HUES6 (cell line): ENCODE data around the gene CCDC34.

Experiments
- H3K27ac ChIP-seq: 2 replicates; pipeline ENCODE4 v1.7.0; 2013; ENCODE audit warnings: low read depth, mild to moderate bottlenecking, low read length, inconsistent platforms
- H3K27me3 ChIP-seq: 2 replicates; pipeline ENCODE4 v1.6.1; 2013; ENCODE audit warnings: low read length; ENCODE audit not compliant: control insufficient read depth, insufficient read depth
- H3K36me3 ChIP-seq: 2 replicates; pipeline ENCODE4 v1.6.1; 2013; ENCODE audit warnings: low read length; ENCODE audit not compliant: control insufficient read depth, insufficient read depth
- H3K4me1 ChIP-seq: 2 replicates; pipeline ENCODE4 v1.6.1; 2013; ENCODE audit warnings: low read length; ENCODE audit not compliant: control insufficient read depth, insufficient read depth
- H3K4me3 ChIP-seq: 2 replicates; pipeline ENCODE4 v1.5.1; 2013; ENCODE audit warnings: low read depth, low read length
- H3K9ac ChIP-seq: one replicate; pipeline ENCODE4 v1.6.1; 2013; ENCODE audit warnings: mild to moderate bottlenecking, low read length
- H3K9me3 ChIP-seq: 2 replicates; pipeline ENCODE4 v1.6.1; 2013; ENCODE audit warnings: low read depth, low read length; ENCODE audit not compliant: control insufficient read depth, insufficient read depth

CCDC34 gene

DNA sequence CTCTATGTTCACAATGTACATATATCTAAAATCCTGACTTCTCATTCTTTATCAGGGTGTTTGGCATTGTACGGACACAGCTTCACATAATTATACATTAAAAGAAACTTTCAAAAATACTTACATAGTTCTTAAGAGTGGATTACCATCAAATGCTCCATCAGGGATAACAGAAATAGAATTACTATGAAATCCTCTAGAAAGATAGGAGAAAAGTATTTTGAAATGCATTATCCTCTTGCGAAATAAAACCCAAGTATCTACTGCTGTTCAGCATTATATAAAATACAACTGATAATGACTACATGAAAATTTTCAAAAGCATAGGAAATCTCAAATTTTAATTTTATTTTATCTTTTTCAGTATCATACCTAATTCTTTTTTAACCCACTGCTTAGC lies 17.8 kb upstream of the CCDC34 start:
- H3K9me3 ChIP-seq = no peaks in the 10 kb centered on the region
- H3K27ac ChIP-seq = no peak overlapping the region

DNA sequence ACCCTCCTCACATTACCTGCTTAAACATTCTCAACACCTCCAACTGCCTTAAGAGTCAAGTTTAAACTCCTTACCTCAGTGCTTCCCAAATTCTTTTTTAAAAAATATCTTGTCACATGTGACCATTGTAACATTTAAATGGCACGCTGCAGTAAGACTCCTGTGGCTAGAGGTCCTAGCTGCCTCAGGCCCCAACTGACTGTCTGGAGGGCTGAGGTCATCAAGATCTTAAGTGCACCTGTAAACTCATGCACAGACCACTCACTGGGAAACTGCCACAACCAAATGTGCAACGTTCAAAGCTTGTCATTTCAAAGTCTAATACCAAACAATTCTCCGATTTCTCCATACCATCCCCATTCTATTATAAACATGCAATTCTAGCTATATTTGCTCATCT lies 16.4 kb upstream of the CCDC34 start:
- Histone ChIP-seq H3K36me3 (peaks cover 81% of the 10 kb centered on the region), H3K4me1 (0 out of 2 replicates have a peak, but pooled peaks cover 2% of the 10 kb centered on the region), H3K9me3 (no peaks in the 10 kb centered on the region), H3K4me3 (no peak overlapping the region), H3K27me3 (no peaks in the 10 kb centered on the region), H3K27ac (no peak overlapping the region), H3K9ac (no peak overlapping the region)

More for the DNA sequence above, 17.8 kb upstream of the CCDC34 start:
- Histone ChIP-seq H3K36me3 (peaks cover 82% of the 10 kb centered on the region), H3K4me1 (no peaks in the 10 kb centered on the region), H3K27me3 (no peaks in the 10 kb centered on the region), H3K9ac (no peak overlapping the region), H3K4me3 (no peak overlapping the region)

DNA sequence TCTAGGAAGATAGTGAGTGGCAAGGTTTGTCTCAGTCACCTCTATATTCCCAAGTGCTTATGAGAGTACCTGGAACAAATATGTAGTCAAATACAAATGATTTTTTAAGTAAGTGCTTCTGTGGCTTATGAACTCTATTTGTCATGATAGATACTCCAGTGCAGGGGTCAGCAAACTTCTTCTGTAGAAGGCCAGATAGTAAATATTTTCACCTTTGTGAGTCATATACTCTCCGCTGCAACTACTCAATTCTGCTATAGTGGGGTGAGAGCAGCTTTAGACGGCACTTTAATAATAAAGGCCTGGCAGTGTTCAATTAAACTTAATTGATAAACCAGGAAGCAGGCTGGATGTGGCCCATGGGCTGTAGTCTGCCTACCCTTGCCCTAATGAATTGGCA lies 12.4 kb upstream of the CCDC34 start:
- H3K36me3 ChIP-seq = peaks cover 88% of the 10 kb centered on the region
- no peak overlapping the region for H3K27ac ChIP-seq
- no peak overlapping the region for H3K4me3 ChIP-seq
- H3K9me3 ChIP-seq = no peaks in the 10 kb centered on the region
- H3K27me3 ChIP-seq = no peaks in the 10 kb centered on the region
- no peak overlapping the region for H3K9ac ChIP-seq
- peaks cover 6% of the 10 kb centered on the region; the same call in 1 of the 2 replicates for H3K4me1 ChIP-seq

DNA sequence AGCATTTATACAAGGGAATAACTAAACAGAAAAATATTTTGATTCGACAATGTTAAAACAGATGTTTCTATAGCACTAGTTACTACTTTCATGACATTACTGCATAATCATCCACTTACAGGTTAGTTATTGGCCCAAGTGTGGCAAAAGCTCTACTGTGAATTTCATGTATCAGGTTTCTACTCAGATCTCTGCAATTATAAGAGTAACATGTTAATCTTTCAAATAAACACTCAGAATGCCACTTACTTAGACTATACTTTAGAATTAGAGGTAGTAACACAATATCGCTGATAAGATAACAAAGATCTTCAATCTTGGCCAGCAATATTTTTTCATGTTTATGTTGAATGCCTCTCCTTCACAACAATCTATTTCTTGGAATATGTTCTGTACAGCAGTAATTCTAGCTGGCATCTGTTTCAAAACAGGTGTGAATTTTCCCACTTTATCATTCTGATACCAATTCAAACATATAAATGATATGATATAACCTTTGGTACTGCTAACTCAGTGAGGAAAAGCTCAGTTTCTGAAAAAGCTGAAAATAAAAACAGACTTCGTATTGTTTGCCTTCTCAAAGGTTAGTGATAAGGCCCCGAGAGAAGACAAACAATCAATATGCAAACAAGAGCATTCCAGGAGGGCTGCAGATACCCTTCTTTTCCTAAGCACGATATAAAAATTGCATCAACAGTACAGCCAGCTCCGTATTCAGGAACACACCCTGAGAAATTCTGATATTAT lies 11.0 kb upstream of the CCDC34 start:
- no peak overlapping the region for H3K4me3 ChIP-seq
- no peaks in the 10 kb centered on the region for H3K27me3 ChIP-seq
- H3K4me1 ChIP-seq = peaks cover 6% of the 10 kb centered on the region; the same call in 1 of the 2 replicates
- peaks cover 83% of the 10 kb centered on the region for H3K36me3 ChIP-seq
- no peak overlapping the region for H3K9ac ChIP-seq
- H3K9me3 ChIP-seq = no peaks in the 10 kb centered on the region
- no peak overlapping the region for H3K27ac ChIP-seq

DNA sequence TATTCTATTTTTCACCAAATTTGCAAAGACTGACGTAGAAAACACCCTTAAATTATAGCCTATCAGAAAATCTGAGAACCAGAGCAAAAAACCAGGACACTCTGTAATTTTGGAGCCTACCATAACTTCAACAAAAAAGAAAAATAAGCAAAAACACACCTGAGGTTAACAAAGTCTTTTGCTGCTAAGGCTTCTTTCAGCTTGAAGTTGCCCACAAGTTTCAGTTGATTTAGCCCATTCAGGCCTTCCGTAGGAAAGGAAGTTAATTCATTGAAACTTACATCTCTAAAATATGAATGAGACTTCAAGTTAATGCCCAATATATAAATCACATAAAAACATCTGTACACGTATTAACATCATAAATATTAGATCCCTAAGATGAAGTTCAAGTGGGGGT lies 10.4 kb upstream of the CCDC34 start:
- H3K9me3 ChIP-seq = no peaks in the 10 kb centered on the region
- peaks cover 83% of the 10 kb centered on the region for H3K36me3 ChIP-seq
- peaks cover 6% of the 10 kb centered on the region; the same call in 1 of the 2 replicates for H3K4me1 ChIP-seq
- no peak overlapping the region for H3K9ac ChIP-seq
- no peak overlapping the region for H3K4me3 ChIP-seq
- H3K27ac ChIP-seq = no peak overlapping the region
- no peaks in the 10 kb centered on the region for H3K27me3 ChIP-seq

DNA sequence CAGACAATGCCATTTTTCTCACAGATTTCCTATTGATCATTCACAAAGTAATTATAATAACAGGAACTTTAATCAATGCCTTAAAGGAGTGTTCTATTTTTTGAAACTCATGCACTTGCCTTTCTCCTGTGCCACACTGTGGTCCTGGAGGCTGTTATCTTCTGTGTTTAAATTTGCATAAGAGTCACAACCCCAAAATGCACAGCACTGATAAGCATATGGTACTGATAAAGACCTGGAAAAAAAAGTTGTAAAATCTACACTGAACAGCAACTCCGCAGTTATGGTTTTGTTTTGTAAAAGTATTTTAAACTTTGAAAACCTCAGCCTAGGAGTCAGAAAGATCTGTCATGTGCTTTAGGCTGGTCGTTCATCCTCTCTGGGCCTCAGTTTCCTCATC lies 9.1 kb upstream of the CCDC34 start:
- H3K4me1 ChIP-seq = peaks cover 6% of the 10 kb centered on the region; the same call in 1 of the 2 replicates
- H3K4me3 ChIP-seq = no peak overlapping the region
- H3K9me3 ChIP-seq = no peaks in the 10 kb centered on the region
- H3K27me3 ChIP-seq = no peaks in the 10 kb centered on the region
- H3K9ac ChIP-seq = no peak overlapping the region
- peaks cover 84% of the 10 kb centered on the region for H3K36me3 ChIP-seq
- no peak overlapping the region for H3K27ac ChIP-seq

DNA sequence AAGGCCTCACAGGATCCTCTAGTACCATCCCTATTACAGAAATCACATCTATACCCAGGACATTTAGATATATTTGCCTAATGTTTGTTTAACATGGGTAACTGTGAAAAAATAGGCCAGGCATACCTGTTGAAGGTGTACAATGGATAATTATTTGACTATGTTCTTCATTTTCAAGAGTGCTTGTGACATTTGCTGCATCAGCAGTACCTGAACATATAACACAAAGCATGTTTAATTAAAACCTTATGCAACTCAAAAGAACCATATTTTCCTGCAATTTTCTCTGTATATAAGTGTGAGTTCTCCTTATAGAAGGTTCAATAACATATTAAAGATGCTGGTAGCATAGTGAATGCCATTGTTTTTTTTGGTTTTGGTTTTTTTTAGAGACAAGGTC lies 8.5 kb upstream of the CCDC34 start:
- H3K27me3 ChIP-seq = no peaks in the 10 kb centered on the region
- no peak overlapping the region for H3K27ac ChIP-seq
- peaks cover 6% of the 10 kb centered on the region; the same call in 1 of the 2 replicates for H3K4me1 ChIP-seq
- H3K36me3 ChIP-seq = peaks cover 80% of the 10 kb centered on the region
- H3K4me3 ChIP-seq = no peak overlapping the region
- no peak overlapping the region for H3K9ac ChIP-seq
- H3K9me3 ChIP-seq = no peaks in the 10 kb centered on the region

DNA sequence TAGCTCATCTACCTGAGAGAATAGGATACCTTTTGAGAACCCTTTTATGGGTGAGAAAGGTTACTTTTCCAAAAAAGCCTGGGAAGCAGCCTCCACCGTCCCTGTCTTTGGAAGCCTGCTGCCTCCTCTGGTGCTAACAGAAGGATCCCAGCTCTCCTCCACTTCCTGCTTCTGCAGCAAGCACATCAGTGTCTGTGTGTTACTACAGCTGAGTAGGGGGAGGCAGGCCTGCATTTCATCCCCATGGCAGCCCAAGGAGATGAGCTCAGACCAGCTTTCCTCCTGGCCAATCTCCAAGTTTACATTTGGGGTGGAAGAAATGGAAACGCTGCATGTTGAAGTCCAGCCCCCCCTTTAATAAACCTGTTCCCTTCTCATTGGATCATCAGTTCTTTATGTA lies 7.4 kb upstream of the CCDC34 start:
- Histone ChIP-seq H3K4me3 (no peak overlapping the region), H3K27me3 (no peaks in the 10 kb centered on the region), H3K4me1 (peaks cover 6% of the 10 kb centered on the region; the same call in 1 of the 2 replicates), H3K36me3 (peaks cover 70% of the 10 kb centered on the region), H3K9me3 (no peaks in the 10 kb centered on the region), H3K9ac (no peak overlapping the region), H3K27ac (no peak overlapping the region)

DNA sequence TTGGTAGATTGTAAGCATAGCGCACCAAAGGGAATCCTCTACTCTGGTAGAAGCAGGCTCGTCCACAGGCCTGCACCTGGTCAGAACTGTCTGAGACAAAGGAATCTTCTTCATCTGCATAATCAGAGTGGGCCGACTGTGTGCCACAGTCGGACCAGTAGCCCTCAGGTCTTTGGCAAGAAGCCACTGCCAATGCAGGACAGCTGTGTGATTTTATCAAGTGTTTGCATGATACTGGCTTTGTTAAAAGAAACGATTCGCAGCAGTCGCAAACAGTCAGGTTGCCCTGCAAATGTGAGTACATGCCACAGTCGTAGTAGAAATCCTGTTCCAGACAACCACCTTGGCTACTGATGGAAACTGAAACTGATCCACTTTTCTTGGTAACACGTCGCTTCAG lies 4.9 kb upstream of the CCDC34 start:
- Histone ChIP-seq H3K4me3 (no peak overlapping the region), H3K36me3 (peaks cover 50% of the 10 kb centered on the region), H3K9me3 (no peaks in the 10 kb centered on the region), H3K9ac (no peak overlapping the region), H3K27me3 (no peaks in the 10 kb centered on the region), H3K4me1 (peaks cover 9% of the 10 kb centered on the region; the same call in 1 of the 2 replicates), H3K27ac (no peak overlapping the region)

DNA sequence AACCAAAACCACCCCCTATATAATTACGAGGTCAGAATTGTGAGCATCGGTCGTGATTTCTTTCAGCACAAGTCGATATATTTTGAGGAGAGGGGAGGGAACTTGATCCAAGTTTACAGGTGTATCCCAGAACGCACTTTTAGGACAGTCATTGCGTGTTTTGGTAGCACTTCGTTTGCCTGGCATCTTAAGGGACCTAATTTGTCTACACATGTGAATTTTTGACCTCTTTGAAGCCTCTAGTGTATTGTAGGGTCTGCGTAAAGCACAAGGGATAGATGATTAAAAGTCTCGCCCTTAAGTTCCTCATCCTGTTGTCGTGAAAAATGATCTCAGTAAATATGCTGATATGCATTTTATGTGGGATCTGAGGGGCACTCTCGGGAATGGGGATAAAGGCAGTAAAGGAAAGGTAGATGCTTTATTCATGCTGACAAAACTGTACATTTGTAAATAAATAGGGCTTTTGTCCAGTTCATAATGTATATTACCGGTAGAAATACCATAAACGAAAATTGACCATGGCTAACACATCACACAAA lies 632 bp upstream of the CCDC34 start:
- Histone ChIP-seq H3K27ac (no peak overlapping the region), H3K9ac (peak overlapping the region; percentile 41), H3K4me1 (peaks cover 20% of the 10 kb centered on the region; the same call in 1 of the 2 replicates), H3K27me3 (no peaks in the 10 kb centered on the region), H3K36me3 (peaks cover 13% of the 10 kb centered on the region), H3K9me3 (no peaks in the 10 kb centered on the region), H3K4me3 (peak overlapping the region; percentile 95)

DNA sequence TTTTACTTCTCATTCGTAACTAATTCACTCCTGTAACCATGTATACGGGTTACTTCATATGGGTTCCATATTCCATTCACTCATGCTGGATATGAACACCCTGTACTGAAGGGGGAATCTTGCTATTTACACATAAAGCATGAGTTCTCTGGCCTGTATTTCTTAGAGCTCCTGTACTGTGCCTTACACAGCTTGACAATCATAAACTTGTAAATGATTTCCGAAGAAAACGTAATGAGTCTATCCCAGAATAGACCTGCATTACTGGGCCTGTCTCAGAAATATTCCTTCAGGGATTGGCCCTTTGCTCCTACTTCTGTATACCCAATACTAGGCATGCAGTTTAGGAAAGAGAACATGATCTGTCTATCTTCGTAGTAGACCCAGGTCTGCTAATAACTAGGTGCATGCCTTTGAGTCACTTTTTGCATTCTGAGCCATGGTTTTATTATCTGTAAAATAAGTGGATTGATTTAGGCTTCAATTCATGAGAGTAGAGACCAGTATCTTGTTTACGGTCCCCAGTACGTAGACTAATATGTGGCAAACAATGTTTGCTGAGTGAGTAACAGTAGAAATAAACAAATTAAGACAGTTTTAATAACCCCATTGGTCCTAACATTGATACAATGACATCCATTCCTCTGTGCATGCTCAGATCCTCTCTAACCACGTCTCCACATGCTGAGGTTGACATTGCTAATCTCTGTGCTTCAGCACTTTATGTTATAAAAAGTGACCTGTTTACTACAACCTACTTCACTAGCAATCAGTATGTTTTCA lies 1.2 kb downstream of the CCDC34 start:
- H3K36me3 ChIP-seq = no peaks in the 10 kb centered on the region
- H3K9me3 ChIP-seq = no peaks in the 10 kb centered on the region
- peaks cover 20% of the 10 kb centered on the region; the same call in 1 of the 2 replicates for H3K4me1 ChIP-seq
- no peaks in the 10 kb centered on the region for H3K27me3 ChIP-seq
- H3K27ac ChIP-seq = no peak overlapping the region
- peak overlapping the region; percentile 95 for H3K4me3 ChIP-seq
- peak overlapping the region; percentile 91 for H3K9ac ChIP-seq
